Measurements from ENCODE around the gene PSMA6.

- no peak for TF ChIP-seq GATA2 (IDR thresholded peaks at IDR 0.05; ENCODE audit: low read depth, low read length)
- no peak for TF ChIP-seq GATA3 (IDR thresholded peaks at IDR 0.05; ENCODE audit: low read depth, low read length)
Measured at GRCh38 chr14:35336494-35337268, 44.5 kb downstream of the PSMA6 start.

All from SH-SY5Y (cell line).